Measurements from ENCODE around the gene PDSS1. TPM values are rescaled to one million over a fixed set of nuclear protein-coding genes. Genes with fewer than 3 reads are reported as not detected.

The PDSS1 gene
- total RNA-seq, 1 experiment from 2014 or later = 18.4 TPM

DNA sequence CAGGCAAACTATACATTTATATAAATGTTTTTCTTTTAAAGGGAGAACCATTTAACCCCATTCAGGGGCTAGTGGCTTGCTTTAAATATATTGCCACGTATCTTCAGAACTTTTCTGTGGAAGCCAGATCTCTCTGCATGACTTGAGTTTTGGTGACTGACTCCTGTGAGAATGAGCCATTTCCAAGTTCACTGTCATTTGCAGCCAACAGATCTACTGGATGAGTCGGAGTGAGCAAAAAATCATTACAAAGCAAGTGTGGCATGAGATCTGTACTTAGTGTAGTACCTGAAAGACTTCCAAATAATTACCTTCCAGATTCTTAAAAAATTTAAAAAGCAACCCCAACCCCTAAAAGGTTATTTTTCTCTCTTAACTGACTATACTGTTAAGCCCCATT lies 45.6 kb downstream of the PDSS1 start:
- H3K23ac ChIP-seq (ENCODE audit: insufficient read length, low read depth, low read length) = no peak overlapping the region
- H4K8ac ChIP-seq (replicated peaks; ENCODE audit: insufficient read length, low read depth, low read length) = no peak overlapping the region
- no peak overlapping the region for H3K18ac ChIP-seq (ENCODE audit: insufficient read length, low read depth, low read length)
- no peaks in the 10 kb centered on the region for H3K27me3 Mint-ChIP-seq (ENCODE audit: low read depth)
- H3K4me1 Mint-ChIP-seq = peaks cover 11% of the 10 kb centered on the region in 2 experiments
- no peaks in the 10 kb centered on the region for H3K23me2 ChIP-seq (ENCODE audit: insufficient read length, low read depth, low read length, poor library complexity, severe bottlenecking)
- H3K79me2 ChIP-seq (ENCODE audit: insufficient read depth, low read length) = no peaks in the 10 kb centered on the region
- H2AK5ac ChIP-seq (ENCODE audit: insufficient read length, low read length) = no peak overlapping the region
- H3T11ph ChIP-seq (ENCODE audit: low read length) = no peak overlapping the region
- H2BK15ac ChIP-seq (ENCODE audit: low read depth, low read length) = no peak overlapping the region
- H3K9ac ChIP-seq (ENCODE audit: extremely low read depth, insufficient read length, low read length) = no peak overlapping the region
- no peaks in the 10 kb centered on the region for H3K79me1 ChIP-seq (ENCODE audit: insufficient read depth, low read depth, low read length, poor library complexity, severe bottlenecking)
- H2BK20ac ChIP-seq (ENCODE audit: low read depth, low read length, poor library complexity, severe bottlenecking) = no peak overlapping the region
- no peak for TF ChIP-seq CTCF (conservative IDR thresholded peaks at IDR 0.05)
- H4K91ac ChIP-seq (ENCODE audit: insufficient read length, low read depth, low read length) = no peak overlapping the region
- H3K27me3 ChIP-seq (ENCODE audit: insufficient read depth, low read length) = no peaks in the 10 kb centered on the region
- no peaks in the 10 kb centered on the region for H3K9me3 ChIP-seq (ENCODE audit: control insufficient read depth, low read depth, low read length)
- no peak overlapping the region for H2BK12ac ChIP-seq (ENCODE audit: insufficient read length, low read depth, low read length)
- H3K9me3 Mint-ChIP-seq = no peaks in the 10 kb centered on the region
- peaks cover 30 to 71% (median 52%) of the 10 kb centered on the region in 3 experiments for H3K36me3 Mint-ChIP-seq (ENCODE audit: insufficient read depth in 1 of 3, low read depth in 3 of 3)
- whole genome bisulfite sequencing (ENCODE audit: extremely low coverage, insufficient read length, low lambda C conversion rate) = no CpG with 5 or more reads among the region's 2 CpGs
- DNase-seq = no peak
- H3K4me3 Mint-ChIP-seq = no peak overlapping the region
- no peak overlapping the region for H3K27ac ChIP-seq (ENCODE audit: insufficient read length, low read depth, low read length)
- H2BK5ac ChIP-seq (ENCODE audit: insufficient read length, low read length) = no peak overlapping the region
- H3K14ac ChIP-seq (ENCODE audit: insufficient read depth, low read length) = no peak overlapping the region
- H3K4me2 ChIP-seq (ENCODE audit: insufficient read depth, insufficient read length, low read length) = no peak overlapping the region
- H4K5ac ChIP-seq (ENCODE audit: insufficient read length, low read depth, low read length) = no peak overlapping the region
- H3K4ac ChIP-seq (ENCODE audit: low read depth, low read length) = no peak overlapping the region
- no peak overlapping the region for H2AFZ ChIP-seq (ENCODE audit: low read length)
- peak overlapping the region in 1 of 3 experiments; percentile 67; a peak in 2 of 7 replicates for H3K27ac Mint-ChIP-seq
- no peaks in the 10 kb centered on the region for H3K4me1 ChIP-seq (ENCODE audit: insufficient read depth, low read length)
- H3K56ac ChIP-seq (ENCODE audit: insufficient read length, low read depth, low read length) = no peak overlapping the region
- no peaks in the 10 kb centered on the region for H4K20me1 ChIP-seq (ENCODE audit: control insufficient read depth, insufficient read depth, insufficient read length)
- H2BK120ac ChIP-seq (ENCODE audit: low read depth, low read length, poor library complexity, severe bottlenecking) = no peak overlapping the region
